ENCODE measurements around the gene DQX1.
"Not testable (repeated sequence)": the region's sequence is repeated elsewhere in the genome, so short reads cannot be mapped to it uniquely, and the experiment has no call there.

Gene DQX1

DNA sequence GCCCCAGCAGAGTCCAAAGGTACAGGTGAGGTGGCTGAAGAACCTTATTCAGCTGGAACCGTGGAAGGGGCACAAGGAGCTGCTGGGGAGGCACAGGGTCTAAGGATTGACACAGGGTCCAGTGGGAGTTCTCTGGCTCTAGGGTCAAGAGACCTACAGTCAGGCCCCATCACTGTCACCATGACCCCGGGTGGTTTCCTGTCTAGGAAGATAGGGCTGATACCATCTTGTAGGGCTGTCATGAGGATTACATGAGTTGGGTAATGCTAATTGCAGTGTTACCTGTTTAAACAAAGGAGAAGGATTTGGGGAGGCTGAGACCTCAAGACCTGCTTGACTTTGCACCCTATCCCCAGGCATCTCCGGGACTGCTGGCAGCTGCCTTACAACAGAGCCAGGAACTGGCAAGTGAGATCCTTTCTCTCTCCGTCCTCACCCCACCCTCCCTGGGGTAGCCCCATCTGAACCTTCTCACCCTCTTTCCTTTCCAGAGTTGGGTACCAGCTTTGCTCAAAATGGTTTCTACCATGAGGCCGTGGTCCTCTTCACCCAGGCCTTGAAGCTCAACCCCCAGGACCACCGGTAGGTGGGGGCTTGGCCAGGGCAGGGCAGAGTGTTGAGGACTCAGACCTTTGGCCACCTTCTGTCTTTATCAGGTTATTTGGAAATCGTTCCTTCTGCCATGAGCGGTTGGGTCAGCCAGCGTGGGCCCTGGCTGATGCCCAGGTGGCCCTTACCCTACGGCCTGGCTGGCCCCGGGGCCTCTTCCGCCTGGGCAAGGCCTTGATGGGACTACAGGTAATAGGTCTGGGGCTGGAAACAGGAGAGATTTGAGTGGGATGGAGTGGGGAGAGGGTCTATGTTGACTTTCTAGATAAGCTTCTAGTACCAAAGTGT is 34.1 kb downstream of the DQX1 start:
- no peak for DNase-seq

- no peak for DNase-seq
Observed at GRCh38 chr2:74489906-74490305, 36.1 kb downstream of the DQX1 start.

GRCh38 chr2:74488643-74489481 is 37.2 kb downstream of the DQX1 start:
- no peak for DNase-seq

DNA sequence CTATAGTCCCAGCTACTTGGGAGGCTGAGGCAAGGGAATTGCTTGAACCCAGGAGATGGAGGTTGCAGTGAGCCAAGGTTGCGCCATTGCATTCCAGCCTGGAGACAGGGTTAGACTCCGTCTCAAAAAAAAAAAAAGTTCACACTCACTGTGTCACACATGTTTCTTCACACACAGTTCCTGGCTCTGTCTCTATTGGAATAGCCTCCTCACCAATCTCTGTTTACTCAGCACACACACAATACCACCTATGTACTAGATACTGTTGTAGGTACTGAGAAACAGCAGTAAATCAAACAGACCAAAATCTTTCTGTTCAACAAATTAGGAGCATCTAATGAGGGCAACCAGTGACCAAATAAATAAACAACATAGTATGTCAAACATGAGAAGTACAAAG is 39.9 kb downstream of the DQX1 start:
- no peak for DNase-seq

DNA sequence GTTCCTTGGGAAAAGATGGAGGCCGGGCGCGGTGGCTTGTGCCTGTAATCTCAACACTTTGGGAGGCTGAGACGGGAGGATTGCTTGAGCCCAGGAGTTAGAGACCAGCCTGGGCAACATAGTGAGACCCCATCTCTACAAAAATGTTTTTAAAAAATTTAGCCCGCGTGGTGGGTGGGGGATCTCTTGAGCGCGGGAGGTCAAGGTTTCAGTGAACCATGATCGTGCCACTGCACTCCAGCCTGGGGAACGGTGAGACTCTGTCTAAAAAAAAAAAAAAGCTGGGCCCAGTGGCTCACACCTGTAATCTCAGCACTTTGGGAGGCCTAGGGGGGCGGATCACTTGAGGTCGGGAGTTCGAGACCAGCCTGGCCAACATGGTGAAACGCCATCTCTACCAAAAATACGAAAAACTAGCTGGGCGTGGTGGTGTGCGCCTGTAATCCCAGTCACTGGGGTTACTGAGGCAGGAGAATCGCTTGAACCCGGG is 42.3 kb downstream of the DQX1 start:
- DNase-seq: not testable (repeated sequence)

- DNase-seq: peak; percentile 99
Observed at GRCh38 chr2:74482801-74483674, 43.0 kb downstream of the DQX1 start, which contains the start of the genes CCDC142 and TTC31. CCDC142 (minus strand) TSS chr2:74482998; CDS start chr2:74482837, 161 bp downstream. TTC31 (plus strand) TSS chr2:74483081; CDS start chr2:74483096, 15 bp downstream.

GRCh38 chr2:74481961-74482800 is 43.9 kb downstream of the DQX1 start:
- DNase-seq: peak; percentile 27

DNA sequence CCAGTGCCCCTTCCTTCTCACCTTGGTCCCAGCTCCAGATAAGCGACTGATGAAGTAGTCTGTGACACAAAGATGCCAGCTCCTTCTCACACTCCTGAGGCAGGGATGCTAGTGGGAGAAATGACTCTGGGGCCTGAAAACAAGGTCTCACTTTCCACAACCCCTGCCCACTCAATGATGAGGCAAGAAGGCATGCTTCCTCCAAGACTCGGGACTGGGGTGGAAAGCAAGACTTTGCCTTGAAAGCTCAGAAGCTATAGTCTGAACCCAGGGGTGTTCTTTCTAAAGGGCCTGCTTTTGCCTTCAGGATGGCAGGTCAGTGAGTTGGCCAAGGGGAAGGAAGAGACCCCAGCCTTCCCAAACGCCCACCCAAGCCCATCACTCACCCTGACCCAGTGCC is 44.6 kb downstream of the DQX1 start:
- no peak for DNase-seq

DNA sequence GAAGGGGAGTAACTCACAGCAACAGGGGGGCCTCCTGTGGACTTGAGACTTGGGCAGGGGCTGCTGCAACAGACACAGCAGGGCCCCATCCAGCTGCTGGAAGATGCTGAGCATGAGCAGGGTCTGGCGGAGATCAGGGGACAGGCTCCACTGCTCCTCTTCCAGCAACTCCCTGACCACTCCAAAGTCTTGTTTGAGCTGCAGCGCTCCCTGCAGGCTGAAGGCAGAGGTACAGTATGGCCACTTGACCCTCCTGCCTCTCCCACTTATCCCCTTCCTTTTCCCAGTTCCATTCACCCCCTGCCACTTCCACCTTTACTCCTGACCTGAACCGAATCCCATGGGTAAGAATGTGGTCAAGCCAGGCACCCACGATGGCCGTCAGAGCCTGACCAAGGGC is 51.1 kb downstream of the DQX1 start:
- no peak for DNase-seq

- DNase-seq: no peak
Observed at GRCh38 chr2:74474481-74474880, 51.5 kb downstream of the DQX1 start.

GRCh38 chr2:74472945-74473258 is 53.1 kb downstream of the DQX1 start:
- no peak for DNase-seq

- DNase-seq: peak; percentile 96
Observed at GRCh38 chr2:74472086-74472944, 53.7 kb downstream of the DQX1 start, which contains the start of gene MRPL53. MRPL53 (minus strand) TSS chr2:74472680; CDS start chr2:74472660, 20 bp downstream.

DNA sequence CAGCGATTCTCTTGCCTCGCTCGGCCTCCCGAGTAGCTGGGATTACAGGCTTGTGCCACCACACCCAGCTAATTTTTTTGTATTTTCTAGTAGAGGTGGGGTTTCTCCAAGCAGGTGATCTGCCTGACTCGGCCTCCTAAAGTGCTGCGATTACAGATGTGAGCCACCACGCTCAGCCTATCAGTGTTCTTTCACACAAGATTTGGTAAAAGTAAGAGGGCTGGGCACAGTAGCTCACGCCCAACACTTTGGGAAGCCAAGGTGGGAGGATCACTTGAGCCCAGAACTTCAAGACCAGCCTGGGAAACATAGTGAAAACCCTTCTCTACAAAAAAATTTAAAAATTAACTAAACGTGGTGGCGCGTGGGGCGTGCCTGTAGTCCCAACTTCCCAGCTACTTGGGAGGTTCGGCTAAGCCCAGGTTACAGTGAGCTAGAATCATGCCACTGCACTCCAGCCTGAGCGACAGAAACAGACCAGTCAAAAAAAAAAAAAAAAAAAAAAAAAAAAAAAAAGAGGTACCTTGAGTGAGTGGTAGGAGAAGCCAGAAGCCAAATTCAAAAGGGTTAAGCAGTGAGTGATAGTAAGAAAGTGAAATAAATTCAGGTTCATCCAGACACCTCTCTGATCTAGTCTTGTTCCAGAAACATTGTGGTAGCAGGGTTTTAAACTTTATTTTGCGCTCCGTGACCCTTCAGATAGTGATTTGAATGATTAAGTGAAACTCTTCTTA is 54.5 kb downstream of the DQX1 start:
- peak; percentile 29 for DNase-seq

- not testable (repeated sequence) for DNase-seq
Observed at GRCh38 chr2:74470742-74471141, 55.3 kb downstream of the DQX1 start.

Data from retina (tissue), 1 donor.